ENCODE measurements around the gene GAB3. TPM values are rescaled to one million over a fixed set of nuclear protein-coding genes. Genes with fewer than 3 reads are reported as not detected.

Gene GAB3
- polyA plus RNA-seq, 3 donors, result 2.1 to 2.3 (median 2.2) TPM

Other genes starting within 250 kb of the GAB3 start
- 10 to 100 TPM; 36.2 to 44.6 (median 39.4) TPM for gene FAM3A, start 234.8 kb downstream of the GAB3 start, polyA plus RNA-seq (ENCODE audit: insufficient read length in 3 of 3)
- 10 to 100 TPM; 39.2 to 49.3 (median 45.6) TPM for gene G6PD, start 204.2 kb downstream of the GAB3 start, polyA plus RNA-seq (ENCODE audit: insufficient read length in 3 of 3)
- 10 to 100 TPM; 16.6 to 19.3 (median 19.3) TPM for gene IKBKG, start 203.5 kb downstream of the GAB3 start, polyA plus RNA-seq (ENCODE audit: insufficient read length in 3 of 3)
- gene CTAG1A, start 165.9 kb downstream of the GAB3 start, polyA plus RNA-seq (ENCODE audit: insufficient read length in 3 of 3), result not detected
- not detected for gene CTAG1B, start 131.8 kb downstream of the GAB3 start, polyA plus RNA-seq (ENCODE audit: insufficient read length in 3 of 3)
- not detected for gene CTAG2, start 97.5 kb downstream of the GAB3 start, polyA plus RNA-seq (ENCODE audit: insufficient read length in 3 of 3)
- 10 to 100 TPM; 59.8 to 75.2 (median 60.3) TPM for gene DKC1, start 11.8 kb upstream of the GAB3 start, polyA plus RNA-seq (ENCODE audit: insufficient read length in 3 of 3)
- gene MPP1, start 54.4 kb upstream of the GAB3 start, polyA plus RNA-seq (ENCODE audit: insufficient read length in 3 of 3), result 10 to 100 TPM; 31.6 to 42.2 (median 36.2) TPM
- not detected for gene SMIM9, start 83.6 kb upstream of the GAB3 start, polyA plus RNA-seq (ENCODE audit: insufficient read length in 3 of 3)
- 10 to 100 TPM; 11.9 to 23.4 (median 15.5) TPM for gene F8A1, start 135.3 kb upstream of the GAB3 start, polyA plus RNA-seq (ENCODE audit: insufficient read length in 3 of 3)